ENCODE results near the gene SMAD4. TPM values are rescaled to one million over a fixed set of nuclear protein-coding genes. Genes with fewer than 3 reads are reported as not detected.

Gene SMAD4
- total and polyA plus RNA-seq, 4 donors = 12.5 to 143 (median 60.6) TPM

DNA sequence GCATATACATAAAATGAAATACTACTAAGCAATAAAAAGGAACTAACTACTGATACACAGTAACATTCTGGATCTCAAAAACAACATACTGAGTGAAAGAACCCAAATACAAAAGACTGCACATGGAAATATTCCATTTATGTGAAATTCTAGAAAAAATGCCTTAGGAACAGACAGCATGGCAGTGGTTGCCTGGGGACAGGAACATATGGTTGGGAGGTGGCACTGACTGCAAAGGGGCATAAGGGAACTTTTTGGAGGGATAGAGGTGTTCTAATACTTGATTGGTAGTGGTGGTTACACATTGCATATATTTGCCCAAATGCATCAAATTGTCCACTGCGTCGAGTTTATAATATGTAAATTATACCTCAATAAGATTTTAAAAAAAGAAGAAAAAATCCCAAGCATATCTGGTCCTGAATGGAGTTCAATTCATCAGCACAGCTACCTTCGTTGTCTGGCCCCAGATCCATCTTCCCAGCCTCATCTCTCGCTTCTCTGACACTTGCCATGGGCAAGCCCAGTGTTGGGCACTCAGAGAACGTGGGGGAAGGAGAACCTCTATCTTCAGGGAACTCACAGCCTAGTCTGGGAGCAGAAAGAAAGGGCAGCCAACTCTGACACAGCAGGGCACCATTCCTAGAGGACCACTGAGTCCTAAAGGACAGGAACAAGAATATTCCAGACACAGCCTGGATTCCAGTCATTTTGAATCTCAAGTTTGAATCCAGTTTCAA lies 8.6 kb upstream of the SMAD4 start:
- Histone ChIP-seq H3K9me3 (ENCODE audit: control insufficient read depth in 4 of 4, insufficient read depth in 3 of 4, low read length in 3 of 4) (no peaks in the 10 kb centered on the region), H3K36me3 (ENCODE audit: control insufficient read depth in 4 of 4, insufficient read depth in 4 of 4, low read length in 4 of 4) (peaks cover 0 to 7% (median 0%) of the 10 kb centered on the region in 4 donors), H3K4me1 (ENCODE audit: control insufficient read depth in 5 of 5, insufficient read depth in 5 of 5, low read length in 5 of 5) (peaks cover 0 to 3% (median 0%) of the 10 kb centered on the region in 5 donors), H3K27ac (ENCODE audit: low read depth in 1 of 2, low read length in 1 of 2) (no peak overlapping the region), H3K9ac (ENCODE audit: insufficient read depth in 1 of 2, low read length in 2 of 2) (no peak overlapping the region), H3K27me3 (ENCODE audit: control insufficient read depth in 3 of 3, insufficient read depth in 3 of 3, low read length in 2 of 3) (no peaks in the 10 kb centered on the region), H3K4me3 (no peak overlapping the region)
- 94% methylated on average over 5 of the region's 5 CpGs for WGBS, 2 donors
- DNase-seq (no peak), ATAC-seq (ENCODE audit: insufficient read depth, low FRiP score) (no peak)
- TF ChIP-seq, protein P1, sequence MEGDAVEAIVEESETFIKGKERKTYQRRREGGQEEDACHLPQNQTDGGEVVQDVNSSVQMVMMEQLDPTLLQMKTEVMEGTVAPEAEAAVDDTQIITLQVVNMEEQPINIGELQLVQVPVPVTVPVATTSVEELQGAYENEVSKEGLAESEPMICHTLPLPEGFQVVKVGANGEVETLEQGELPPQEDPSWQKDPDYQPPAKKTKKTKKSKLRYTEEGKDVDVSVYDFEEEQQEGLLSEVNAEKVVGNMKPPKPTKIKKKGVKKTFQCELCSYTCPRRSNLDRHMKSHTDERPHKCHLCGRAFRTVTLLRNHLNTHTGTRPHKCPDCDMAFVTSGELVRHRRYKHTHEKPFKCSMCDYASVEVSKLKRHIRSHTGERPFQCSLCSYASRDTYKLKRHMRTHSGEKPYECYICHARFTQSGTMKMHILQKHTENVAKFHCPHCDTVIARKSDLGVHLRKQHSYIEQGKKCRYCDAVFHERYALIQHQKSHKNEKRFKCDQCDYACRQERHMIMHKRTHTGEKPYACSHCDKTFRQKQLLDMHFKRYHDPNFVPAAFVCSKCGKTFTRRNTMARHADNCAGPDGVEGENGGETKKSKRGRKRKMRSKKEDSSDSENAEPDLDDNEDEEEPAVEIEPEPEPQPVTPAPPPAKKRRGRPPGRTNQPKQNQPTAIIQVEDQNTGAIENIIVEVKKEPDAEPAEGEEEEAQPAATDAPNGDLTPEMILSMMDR (IDR thresholded peaks at IDR 0.05; ENCODE audit: control extremely low read depth, extremely low read depth) = no peak

DNA sequence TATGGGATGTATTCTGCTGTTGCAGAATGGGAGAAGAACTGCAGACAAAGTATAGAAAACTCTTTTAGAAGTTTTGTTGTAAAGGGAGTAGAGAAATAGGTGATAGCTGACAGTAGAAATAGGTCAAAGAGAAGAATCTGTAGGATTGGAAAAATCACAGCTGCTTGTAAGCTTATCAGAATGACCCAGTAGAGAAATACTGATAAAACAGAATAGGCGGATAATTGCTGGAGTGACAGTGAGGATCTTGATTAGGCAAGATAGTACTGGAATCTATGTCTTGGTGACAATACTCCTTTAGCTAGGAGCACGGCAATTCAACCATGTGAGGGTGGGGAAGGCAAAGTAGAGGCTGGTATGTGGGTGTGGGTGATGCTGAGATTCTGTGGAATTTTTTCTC lies 4.5 kb upstream of the SMAD4 start:
- no peaks in the 10 kb centered on the region for H3K9me3 ChIP-seq (ENCODE audit: control insufficient read depth in 4 of 4, insufficient read depth in 3 of 4, low read length in 3 of 4)
- WGBS, 2 donors = 94 to 95% methylated on average over 2 of the region's 2 CpGs
- no peak for DNase-seq
- H3K27ac ChIP-seq (ENCODE audit: low read depth in 1 of 2, low read length in 1 of 2) = no peak overlapping the region
- TF ChIP-seq, protein P1 (IDR thresholded peaks at IDR 0.05; ENCODE audit: control extremely low read depth, extremely low read depth) = no peak
- H3K4me3 ChIP-seq = no peak overlapping the region
- peaks cover 0 to 7% (median 3%) of the 10 kb centered on the region in 4 donors for H3K36me3 ChIP-seq (ENCODE audit: control insufficient read depth in 4 of 4, insufficient read depth in 4 of 4, low read length in 4 of 4)
- no peaks in the 10 kb centered on the region for H3K27me3 ChIP-seq (ENCODE audit: control insufficient read depth in 3 of 3, insufficient read depth in 3 of 3, low read length in 2 of 3)
- H3K4me1 ChIP-seq (ENCODE audit: control insufficient read depth in 5 of 5, insufficient read depth in 5 of 5, low read length in 5 of 5) = peaks cover 0 to 13% (median 4%) of the 10 kb centered on the region in 5 donors
- no peak overlapping the region for H3K9ac ChIP-seq (ENCODE audit: insufficient read depth in 1 of 2, low read length in 2 of 2)
- ATAC-seq (ENCODE audit: insufficient read depth, low FRiP score) = no peak

DNA sequence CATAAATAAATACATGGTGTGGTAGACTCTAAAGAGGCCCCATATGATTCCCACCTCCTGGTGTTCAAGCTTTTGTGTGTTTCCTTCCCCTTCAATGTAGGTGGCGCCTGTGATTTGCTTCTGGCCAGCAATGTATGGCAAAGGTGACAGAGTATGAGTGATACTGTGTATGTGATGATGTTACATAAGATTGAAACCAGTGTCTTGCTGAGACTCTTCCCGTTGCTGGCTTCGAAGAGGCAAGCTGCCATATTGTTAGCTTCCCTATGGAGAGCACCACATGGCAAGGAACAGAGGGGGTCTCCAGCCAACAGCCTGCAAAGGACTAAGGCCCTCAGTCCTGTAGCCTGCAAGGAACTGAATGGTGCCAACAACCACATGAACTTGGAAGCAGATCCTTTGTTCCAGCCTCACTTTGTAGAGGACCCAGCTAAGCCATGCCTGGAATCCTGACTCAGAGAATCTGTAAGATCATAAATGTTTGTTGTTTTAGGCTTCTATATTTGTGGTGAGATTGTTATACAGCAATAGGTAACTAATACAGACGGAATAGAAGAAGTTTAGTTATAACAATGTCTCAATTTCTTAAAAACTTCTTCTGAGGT lies 1.7 kb upstream of the SMAD4 start:
- no peaks in the 10 kb centered on the region for H3K9me3 ChIP-seq (ENCODE audit: control insufficient read depth in 4 of 4, insufficient read depth in 3 of 4, low read length in 3 of 4)
- ATAC-seq (ENCODE audit: insufficient read depth, low FRiP score) (no peak), DNase-seq (no peak)
- peaks cover 0 to 7% (median 3%) of the 10 kb centered on the region in 4 donors for H3K36me3 ChIP-seq (ENCODE audit: control insufficient read depth in 4 of 4, insufficient read depth in 4 of 4, low read length in 4 of 4)
- H3K9ac ChIP-seq (ENCODE audit: insufficient read depth in 1 of 2, low read length in 2 of 2) = no peak overlapping the region
- TF ChIP-seq, protein P1 (IDR thresholded peaks at IDR 0.05; ENCODE audit: control extremely low read depth, extremely low read depth) = no peak
- 85% methylated on average over 4 of the region's 4 CpGs for WGBS, 2 donors
- peaks cover 0 to 27% (median 5%) of the 10 kb centered on the region in 5 donors for H3K4me1 ChIP-seq (ENCODE audit: control insufficient read depth in 5 of 5, insufficient read depth in 5 of 5, low read length in 5 of 5)
- H3K4me3 ChIP-seq = no peak overlapping the region
- H3K27me3 ChIP-seq (ENCODE audit: control insufficient read depth in 3 of 3, insufficient read depth in 3 of 3, low read length in 2 of 3) = no peaks in the 10 kb centered on the region
- no peak overlapping the region for H3K27ac ChIP-seq (ENCODE audit: low read depth in 1 of 2, low read length in 1 of 2)

All from lung (tissue), 12 donors.